22Rv1 (cell line): ENCODE data around the gene LGI4.

ENCODE experiments used
- H3K27ac ChIP-seq: fragments of 450-650 bp; 2 replicates; pipeline ENCODE4 v1.5.1; 2017
- ZFX ChIP-seq: fragments of 450-650 bp; IDR thresholded peaks from 2 replicates; pipeline ENCODE4 v1.6.1; 2017; ENCODE audit warnings: antibody characterized with exemption, borderline replicate concordance
- TF ChIP-seq, protein P1 (sequence below): fragments of 450-650 bp; IDR thresholded peaks from 2 replicates; pipeline ENCODE4 v1.5.1; 2017; ENCODE audit warnings: mild to moderate bottlenecking

LGI4 gene

DNA sequence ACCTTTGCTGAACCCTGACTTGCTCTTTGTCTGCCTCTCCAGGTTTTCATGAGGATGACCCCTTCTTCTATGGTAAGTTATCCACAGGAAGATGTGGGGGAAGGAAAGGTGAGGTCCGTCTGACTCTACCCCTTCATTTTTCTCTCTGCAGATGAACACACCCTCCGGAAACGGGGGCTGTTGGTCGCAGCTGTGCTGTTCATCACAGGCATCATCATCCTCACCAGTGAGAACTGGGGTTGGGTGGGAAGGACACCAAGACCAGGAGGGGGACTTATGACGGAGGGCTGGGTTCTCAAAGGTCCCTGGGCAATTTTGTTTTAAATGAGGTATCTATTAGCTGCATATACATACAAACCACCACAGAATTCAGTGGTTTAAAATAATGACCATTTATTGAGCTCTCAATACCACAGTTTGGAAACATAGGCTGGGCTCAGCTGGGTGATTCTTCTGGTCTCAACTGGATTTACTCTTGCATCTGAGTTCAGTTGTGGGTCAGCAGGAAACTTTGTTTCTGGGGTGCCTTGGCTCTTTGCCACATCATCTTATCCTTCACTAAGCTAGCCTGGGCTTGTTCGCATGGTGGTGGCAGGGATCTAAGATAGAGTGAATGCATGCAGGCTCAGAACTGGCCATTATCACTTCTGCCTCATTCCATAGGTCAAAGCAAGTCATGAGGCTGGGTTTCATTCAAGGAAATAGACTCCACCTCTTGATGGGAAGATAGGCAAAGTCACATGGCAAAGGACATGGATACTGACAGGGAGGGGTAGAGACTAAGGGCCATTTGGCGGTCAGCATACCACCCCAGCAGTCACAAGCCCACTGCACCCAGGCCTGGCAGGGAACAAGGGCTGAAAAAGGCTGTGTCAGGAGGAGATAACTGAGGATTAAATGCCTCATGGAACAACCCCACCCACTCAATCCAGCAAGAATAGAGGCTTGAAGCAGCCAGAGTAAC is 31.5 kb upstream of the LGI4 start:
- H3K27ac ChIP-seq, result no peak overlapping the region
- TF ChIP-seq ZFX, result no peak
- TF ChIP-seq, protein P1, sequence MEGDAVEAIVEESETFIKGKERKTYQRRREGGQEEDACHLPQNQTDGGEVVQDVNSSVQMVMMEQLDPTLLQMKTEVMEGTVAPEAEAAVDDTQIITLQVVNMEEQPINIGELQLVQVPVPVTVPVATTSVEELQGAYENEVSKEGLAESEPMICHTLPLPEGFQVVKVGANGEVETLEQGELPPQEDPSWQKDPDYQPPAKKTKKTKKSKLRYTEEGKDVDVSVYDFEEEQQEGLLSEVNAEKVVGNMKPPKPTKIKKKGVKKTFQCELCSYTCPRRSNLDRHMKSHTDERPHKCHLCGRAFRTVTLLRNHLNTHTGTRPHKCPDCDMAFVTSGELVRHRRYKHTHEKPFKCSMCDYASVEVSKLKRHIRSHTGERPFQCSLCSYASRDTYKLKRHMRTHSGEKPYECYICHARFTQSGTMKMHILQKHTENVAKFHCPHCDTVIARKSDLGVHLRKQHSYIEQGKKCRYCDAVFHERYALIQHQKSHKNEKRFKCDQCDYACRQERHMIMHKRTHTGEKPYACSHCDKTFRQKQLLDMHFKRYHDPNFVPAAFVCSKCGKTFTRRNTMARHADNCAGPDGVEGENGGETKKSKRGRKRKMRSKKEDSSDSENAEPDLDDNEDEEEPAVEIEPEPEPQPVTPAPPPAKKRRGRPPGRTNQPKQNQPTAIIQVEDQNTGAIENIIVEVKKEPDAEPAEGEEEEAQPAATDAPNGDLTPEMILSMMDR, result no peak

GRCh38 chr19:35165200-35166058 is 30.6 kb upstream of the LGI4 start:
- no peak overlapping the region for H3K27ac ChIP-seq

DNA sequence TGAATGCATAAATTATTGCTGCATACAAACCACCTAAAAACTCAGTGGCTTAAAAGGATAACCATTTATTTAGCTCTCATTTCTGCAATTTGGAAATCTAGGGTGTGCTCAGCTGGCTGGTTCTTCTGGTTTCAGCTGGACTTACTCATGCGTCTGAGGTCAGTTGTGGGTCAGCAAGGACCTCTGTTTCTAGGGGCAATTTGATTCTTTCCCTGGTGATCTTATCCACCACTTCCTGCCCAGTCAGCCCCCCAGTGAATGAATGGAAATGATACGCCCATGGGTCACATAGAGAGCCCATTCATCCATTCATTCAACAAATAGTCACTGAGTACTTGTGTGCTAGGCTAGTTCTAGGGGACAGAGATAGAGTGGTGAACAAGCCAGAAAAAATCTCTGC is 29.6 kb upstream of the LGI4 start:
- TF ChIP-seq, protein P1, result no peak
- no peak for TF ChIP-seq ZFX
- H3K27ac ChIP-seq, result no peak overlapping the region

More at GRCh38 chr19:35165200-35166058, 30.6 kb upstream of the LGI4 start:
- no peak for TF ChIP-seq ZFX
- TF ChIP-seq, protein P1, result no peak

DNA sequence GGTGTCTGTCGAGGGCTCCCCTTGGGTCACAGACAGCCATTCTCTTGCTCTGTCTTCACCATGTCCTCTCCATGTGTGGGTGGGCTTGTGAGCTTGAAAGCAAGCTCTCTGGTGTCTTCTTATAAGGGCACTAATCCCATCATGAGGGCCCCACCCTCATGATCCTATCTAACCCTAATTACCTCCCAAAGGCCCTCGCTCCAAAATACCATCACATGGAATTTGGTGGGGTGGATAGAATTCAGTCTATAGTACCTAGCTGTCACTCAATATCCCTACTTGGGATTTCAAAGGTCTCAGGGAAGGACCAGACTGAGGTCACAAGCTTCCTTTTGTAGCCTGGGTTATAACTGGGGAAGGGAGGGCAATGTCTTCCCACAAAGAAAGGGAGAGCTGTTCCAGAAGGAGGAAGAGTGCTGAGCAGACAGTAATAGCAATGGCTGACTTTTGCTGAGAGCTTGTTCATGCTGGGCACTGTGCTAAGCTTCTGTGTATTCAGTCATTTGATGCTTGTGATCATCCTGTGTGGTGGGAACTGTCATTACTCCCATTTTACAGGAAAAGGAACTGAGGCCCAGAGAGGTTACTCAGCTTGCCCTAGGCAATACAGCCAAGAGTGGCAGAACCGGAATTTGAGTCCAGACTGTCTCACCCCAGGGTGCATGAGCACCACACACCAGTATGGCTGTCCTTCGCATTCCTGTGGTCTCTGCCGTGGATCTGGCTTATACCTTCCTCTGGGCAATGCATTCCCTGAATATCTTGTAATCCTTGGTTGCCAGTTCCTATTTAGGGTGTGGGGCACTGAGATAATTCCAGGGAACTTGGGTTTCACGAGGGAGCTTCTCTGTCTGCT is 27.8 kb upstream of the LGI4 start:
- H3K27ac ChIP-seq, result no peak overlapping the region
- no peak for TF ChIP-seq ZFX
- TF ChIP-seq, protein P1, result no peak

GRCh38 chr19:35161434-35161743 is 26.5 kb upstream of the LGI4 start:
- H3K27ac ChIP-seq, result no peak overlapping the region
- TF ChIP-seq, protein P1, result no peak
- TF ChIP-seq ZFX, result no peak

DNA sequence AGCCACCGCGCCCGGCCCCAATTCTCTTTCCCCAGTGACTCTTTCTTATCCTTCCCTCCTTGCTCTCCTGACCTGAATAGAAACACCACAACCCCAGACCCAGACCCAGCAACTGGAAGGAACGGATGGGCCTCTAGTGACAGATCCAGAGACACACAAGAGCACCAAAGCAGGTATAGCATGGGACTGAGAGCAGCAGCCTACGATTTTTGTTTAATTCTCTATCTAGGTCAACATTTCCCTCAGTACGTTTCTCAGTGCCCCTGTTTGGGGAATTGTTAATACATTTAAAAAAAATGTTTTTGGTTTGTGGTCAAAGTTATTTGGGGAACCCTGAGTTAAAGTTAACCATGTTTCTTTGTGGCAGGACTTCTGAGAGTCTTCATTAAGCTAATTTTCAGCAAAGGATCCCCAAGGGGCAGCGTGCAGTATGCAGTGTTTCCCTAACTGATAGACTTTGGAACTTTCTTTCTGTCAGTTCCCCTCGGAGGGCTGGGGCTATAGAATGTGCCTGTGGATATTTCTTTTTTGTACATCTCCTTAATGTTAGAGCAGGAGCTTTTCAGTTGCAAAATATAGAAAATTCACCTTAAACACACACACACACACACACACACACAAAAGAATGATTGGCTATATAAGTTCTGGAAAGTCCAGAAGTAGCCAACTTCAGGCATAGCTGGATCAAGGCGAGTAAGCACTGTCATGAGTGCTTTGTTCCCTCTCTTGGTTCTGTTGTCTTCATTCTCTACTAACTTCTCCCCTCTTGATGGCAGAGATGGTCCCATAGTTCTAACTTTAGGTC is 26.0 kb upstream of the LGI4 start:
- H3K27ac ChIP-seq, result no peak overlapping the region
- TF ChIP-seq ZFX, result no peak
- TF ChIP-seq, protein P1, result no peak
